ENCODE results near the gene PRDX5. TPM values are rescaled to one million over a fixed set of nuclear protein-coding genes. Genes with fewer than 3 reads are reported as not detected.

Gene PRDX5
- total and polyA plus RNA-seq, 2 experiments from 2014 or later: 212 to 312 TPM

DNA sequence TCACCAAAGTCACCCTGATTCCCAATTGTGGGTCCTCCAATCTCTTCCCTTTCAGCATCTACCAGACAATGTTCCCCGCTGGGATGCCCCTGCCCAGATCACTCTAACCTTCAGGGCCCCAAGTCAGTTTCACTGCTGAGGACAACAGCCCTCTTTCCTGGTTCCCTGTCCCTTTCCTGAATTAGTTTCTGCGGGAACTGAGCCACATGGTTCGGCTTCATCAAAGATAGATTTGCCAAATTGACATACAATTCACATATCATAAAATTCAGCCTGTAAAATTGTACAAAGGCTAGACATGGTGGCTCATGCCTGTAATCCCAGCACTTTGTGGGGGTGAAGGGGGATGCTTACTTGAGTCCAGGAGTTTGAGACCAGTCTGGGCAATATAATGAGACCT is 10.1 kb downstream of the PRDX5 start:
- H3K36me3 ChIP-seq (ENCODE audit: insufficient read depth): no peaks in the 10 kb centered on the region
- H3K4me2 ChIP-seq: no peak overlapping the region
- H3K79me2 ChIP-seq (replicated peaks; ENCODE audit: insufficient read depth): no peaks in the 10 kb centered on the region
- no peaks in the 10 kb centered on the region for H4K20me1 ChIP-seq (replicated peaks; ENCODE audit: insufficient read depth)
- Mint-ChIP-seq H3K4me1 (peaks cover 17% of the 10 kb centered on the region), H3K4me3 (no peak overlapping the region), H3K9me3 (no peaks in the 10 kb centered on the region), H3K27me3 (ENCODE audit: insufficient read depth, low read depth, poor library complexity) (peaks cover 4% of the 10 kb centered on the region), H3K27ac (no peak overlapping the region), H3K36me3 (ENCODE audit: low read depth) (no peaks in the 10 kb centered on the region)
- 0 out of 2 replicates have a peak, but pooled peaks cover 8% of the 10 kb centered on the region for H3F3A ChIP-seq (replicated peaks; ENCODE audit: low read depth)
- no peaks in the 10 kb centered on the region for H3K9me2 ChIP-seq (ENCODE audit: insufficient read depth)
- DNase-seq (ENCODE audit: low spot score): no peak
- no peak overlapping the region for H3K27ac ChIP-seq (ENCODE audit: low read depth)
- no peak for TF ChIP-seq CTCF (conservative IDR thresholded peaks at IDR 0.05; ENCODE audit: low read depth in 2 of 2)
- ATAC-seq: no peak
- no peak overlapping the region for H3K4me3 ChIP-seq
- no peak overlapping the region for H2AFZ ChIP-seq
- H3K4me1 ChIP-seq (ENCODE audit: insufficient read depth): peaks cover 8% of the 10 kb centered on the region
- H3K27me3 ChIP-seq (ENCODE audit: insufficient read depth): no peaks in the 10 kb centered on the region

GRCh38 chr11:64330888-64331287 is 13.0 kb downstream of the PRDX5 start:
- Mint-ChIP-seq H3K27me3 (ENCODE audit: insufficient read depth, low read depth, poor library complexity) (peaks cover 8% of the 10 kb centered on the region), H3K9me3 (no peaks in the 10 kb centered on the region), H3K4me1 (peaks cover 9% of the 10 kb centered on the region), H3K27ac (no peak overlapping the region), H3K36me3 (ENCODE audit: low read depth) (no peaks in the 10 kb centered on the region), H3K4me3 (no peak overlapping the region; the same call in 2 of the 3 replicates)
- no peak overlapping the region for H3K4me3 ChIP-seq
- H3K4me1 ChIP-seq (ENCODE audit: insufficient read depth): peaks cover 3% of the 10 kb centered on the region; the same call in 1 of the 2 replicates
- no peaks in the 10 kb centered on the region for H3K27me3 ChIP-seq (ENCODE audit: insufficient read depth)
- no peak for DNase-seq (ENCODE audit: low spot score)
- H2AFZ ChIP-seq: 0 out of 2 replicates have a peak overlapping the region, but pooled peaks have one; percentile 59
- H3K4me2 ChIP-seq: no peak overlapping the region
- no peak overlapping the region for H3K27ac ChIP-seq (ENCODE audit: low read depth)
- H3K79me2 ChIP-seq (replicated peaks; ENCODE audit: insufficient read depth): no peaks in the 10 kb centered on the region
- no peaks in the 10 kb centered on the region for H3K36me3 ChIP-seq (ENCODE audit: insufficient read depth)
- no peaks in the 10 kb centered on the region for H3K9me2 ChIP-seq (ENCODE audit: insufficient read depth)
- H4K20me1 ChIP-seq (replicated peaks; ENCODE audit: insufficient read depth): no peaks in the 10 kb centered on the region
- ATAC-seq: peak; percentile 21
- H3F3A ChIP-seq (replicated peaks; ENCODE audit: low read depth): 0 out of 2 replicates have a peak, but pooled peaks cover 8% of the 10 kb centered on the region
- TF ChIP-seq EZH2phosphoT487 (IDR thresholded peaks at IDR 0.05; ENCODE audit: unreplicated experiment): no peak
- no peak for TF ChIP-seq JUNB (IDR thresholded peaks at IDR 0.05; ENCODE audit: unreplicated experiment)
- TF ChIP-seq CTCF (conservative IDR thresholded peaks at IDR 0.05; ENCODE audit: low read depth in 2 of 2): no peak
- TF ChIP-seq REST (IDR thresholded peaks at IDR 0.05; ENCODE audit: unreplicated experiment): no peak
- TF ChIP-seq ZNF114 (CRISPR knock-in tag; IDR thresholded peaks at IDR 0.05): no peak
- no peak for TF ChIP-seq POLR2AphosphoS5 (IDR thresholded peaks at IDR 0.05; ENCODE audit: low read depth)
- TF ChIP-seq EZH2 (IDR thresholded peaks at IDR 0.05; ENCODE audit: low read depth, unreplicated experiment): no peak
- TF ChIP-seq ZNF331 (CRISPR knock-in tag; IDR thresholded peaks at IDR 0.05; ENCODE audit: low read depth): no peak
- no peak for TF ChIP-seq NANOG (IDR thresholded peaks at IDR 0.05; ENCODE audit: borderline replicate concordance)
